Trophoblast cell (in vitro differentiated cells and primary cell): ENCODE measurements around the gene ZNF586.
A peak's percentile ranks its signal among the peaks of the same experiment; 100 is the strongest.
"Not testable (repeated sequence)": the region's sequence is repeated elsewhere in the genome, so short reads cannot be mapped to it uniquely, and the experiment has no call there.

ENCODE experiments used
- DNase-seq, 2 donors: peaks; one replicate each; pipeline ENCODE4 v3.0.0-alpha.2; 2016
- H2AFZ ChIP-seq: 2 replicates; pipeline ENCODE4 v1.6.1; 2013; ENCODE audit warnings: low read length, moderate library complexity, mild to moderate bottlenecking; ENCODE audit not compliant: insufficient read depth, poor library complexity
- H2AK5ac ChIP-seq: 2 replicates; pipeline ENCODE4 v1.6.1; 2013; ENCODE audit warnings: mild to moderate bottlenecking, low read length
- H2BK120ac ChIP-seq: 2 replicates; pipeline ENCODE4 v1.6.1; 2013; ENCODE audit warnings: low read length, mild to moderate bottlenecking, moderate library complexity; ENCODE audit not compliant: insufficient read depth, poor library complexity
- H2BK12ac ChIP-seq: 2 replicates; pipeline ENCODE4 v1.6.1; 2013; ENCODE audit warnings: mild to moderate bottlenecking, low read length, moderate library complexity
- H2BK5ac ChIP-seq: 2 replicates; pipeline ENCODE4 v1.6.1; 2013; ENCODE audit warnings: low read length, low read depth, moderate library complexity, mild to moderate bottlenecking; ENCODE audit not compliant: poor library complexity
- H3K14ac ChIP-seq: 2 replicates; pipeline ENCODE4 v1.6.1; 2013; ENCODE audit warnings: mild to moderate bottlenecking, low read length
- H3K18ac ChIP-seq: 2 replicates; pipeline ENCODE4 v1.6.1; 2013; ENCODE audit warnings: mild to moderate bottlenecking, low read length
- H3K23ac ChIP-seq: 2 replicates; pipeline ENCODE4 v1.6.1; 2013; ENCODE audit warnings: low read length
- H3K27ac ChIP-seq: 2 replicates; pipeline ENCODE4 v1.5.1; 2013; ENCODE audit warnings: low read depth, mild to moderate bottlenecking, inconsistent platforms, low read length, moderate library complexity
- H3K27me3 ChIP-seq: 2 replicates; pipeline ENCODE4 v1.6.1; 2013; ENCODE audit warnings: inconsistent platforms, mild to moderate bottlenecking, low read length, moderate library complexity; ENCODE audit not compliant: insufficient read depth
- H3K36me3 ChIP-seq, 2 experiments: 1 replicate in 1 of 2; 2 replicates in 1 of 2; pipeline ENCODE4 v1.6.1; 2013; ENCODE audit warnings: low read length in 2 of 2, mild to moderate bottlenecking in 2 of 2, moderate library complexity in 1 of 2; ENCODE audit not compliant: insufficient read depth in 2 of 2, control insufficient read depth in 1 of 2
- H3K4ac ChIP-seq: 2 replicates; pipeline ENCODE4 v1.6.1; 2013; ENCODE audit warnings: low read depth, mild to moderate bottlenecking, low read length, moderate library complexity
- H3K4me1 ChIP-seq, 2 experiments: 1 replicate in 1 of 2; 2 replicates in 1 of 2; pipeline ENCODE4 v1.6.1; 2013; ENCODE audit warnings: low read length in 2 of 2, mild to moderate bottlenecking in 2 of 2, moderate library complexity in 1 of 2; ENCODE audit not compliant: insufficient read depth in 2 of 2, control insufficient read depth in 1 of 2
- H3K4me2 ChIP-seq: 2 replicates; pipeline ENCODE4 v1.6.1; 2013; ENCODE audit warnings: inconsistent platforms, mild to moderate bottlenecking, low read length, moderate library complexity
- H3K4me3 ChIP-seq: 2 replicates; pipeline ENCODE4 v1.5.1; 2013; ENCODE audit warnings: mild to moderate bottlenecking, low read depth, low read length, inconsistent platforms
- H3K79me1 ChIP-seq: one replicate; pipeline ENCODE4 v1.6.1; 2013; ENCODE audit warnings: low read length
- H3K79me2 ChIP-seq: 2 replicates; pipeline ENCODE4 v1.6.1; 2013; ENCODE audit warnings: low read length, mild to moderate bottlenecking; ENCODE audit not compliant: control insufficient read depth, insufficient read depth, poor library complexity
- H3K9ac ChIP-seq: 2 replicates; pipeline ENCODE4 v1.6.1; 2013; ENCODE audit warnings: mild to moderate bottlenecking, low read length
- H3K9me3 ChIP-seq: 2 replicates; pipeline ENCODE4 v1.6.1; 2013; ENCODE audit warnings: low read depth, mild to moderate bottlenecking, control low read depth, inconsistent platforms, low read length; ENCODE audit not compliant: insufficient read depth
- H4K12ac ChIP-seq: 2 replicates; pipeline ENCODE4 v1.6.1; 2013; ENCODE audit warnings: low read depth, mild to moderate bottlenecking, low read length, moderate library complexity
- H4K8ac ChIP-seq: 2 replicates; pipeline ENCODE4 v1.6.1; 2013; ENCODE audit warnings: low read depth, mild to moderate bottlenecking, low read length, moderate library complexity
- H4K91ac ChIP-seq: one replicate; pipeline ENCODE4 v1.6.1; 2013; ENCODE audit warnings: low read depth, mild to moderate bottlenecking, low read length, moderate library complexity
- WGBS: extraction: QIAGEN DNeasy Blood & Tissue Kit; methylation state at CpG from one replicate; pipeline ENCODE4 v1.1.7; 2013; ENCODE audit warnings: missing lambda C conversion rate; ENCODE audit not compliant: insufficient read length, insufficient coverage; ENCODE audit errors: extremely low coverage; 5-methylcytosine and 5-hydroxymethylcytosine counted together

Gene ZNF586

DNA sequence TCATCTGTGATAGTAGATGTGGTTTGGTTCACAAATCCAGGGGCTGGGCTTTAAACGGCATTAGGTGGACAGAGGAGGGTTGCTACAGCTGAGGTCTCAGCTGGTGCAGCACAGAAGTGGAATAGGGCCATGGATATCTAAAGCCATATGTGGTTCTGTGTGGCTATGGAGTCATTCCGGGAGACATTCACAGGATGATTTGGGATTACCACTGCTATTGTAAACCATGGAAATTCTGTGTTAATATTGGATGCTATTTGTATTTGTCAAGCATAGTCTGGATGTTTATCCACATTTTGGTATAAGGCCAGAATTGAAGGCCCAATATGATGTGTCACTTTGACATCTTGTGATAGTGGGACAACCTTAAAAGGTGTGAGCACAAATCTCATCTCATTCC is 53.7 kb downstream of the ZNF586 start:
- H3K36me3 ChIP-seq, H2AFZ ChIP-seq, H3K4me3 ChIP-seq, H3K4me2 ChIP-seq, H3K4ac ChIP-seq, H3K27me3 ChIP-seq, H3K23ac ChIP-seq, H4K8ac ChIP-seq, H3K9me3 ChIP-seq, H3K27ac ChIP-seq, DNase-seq, H4K12ac ChIP-seq, H3K14ac ChIP-seq, H3K9ac ChIP-seq, H4K91ac ChIP-seq, H2AK5ac ChIP-seq, H3K18ac ChIP-seq, H2BK12ac ChIP-seq, H2BK120ac ChIP-seq, H2BK5ac ChIP-seq: not testable (repeated sequence)
- peaks cover 11% of the 10 kb centered on the region for H3K79me1 ChIP-seq
- no CpG with 5 or more reads among the region's 2 CpGs for WGBS
- H3K4me1 ChIP-seq, result peaks cover 6 to 13% of the 10 kb centered on the region in 2 experiments
- peaks cover 14% of the 10 kb centered on the region for H3K79me2 ChIP-seq

- H3K4me2 ChIP-seq, H3K4me3 ChIP-seq, H3K9ac ChIP-seq, H3K14ac ChIP-seq, H2AFZ ChIP-seq, H3K36me3 ChIP-seq, H3K18ac ChIP-seq, H3K9me3 ChIP-seq, H3K23ac ChIP-seq, H4K8ac ChIP-seq, H2AK5ac ChIP-seq, H3K4me1 ChIP-seq, H4K12ac ChIP-seq, H3K4ac ChIP-seq, H3K27ac ChIP-seq, H3K27me3 ChIP-seq, H4K91ac ChIP-seq, H2BK120ac ChIP-seq, H2BK12ac ChIP-seq, H3K79me1 ChIP-seq, DNase-seq, H2BK5ac ChIP-seq: not testable (repeated sequence)
- peaks cover 14% of the 10 kb centered on the region for H3K79me2 ChIP-seq
- WGBS, result no CpG with 5 or more reads among the region's 4 CpGs
Observed at GRCh38 chr19:57823608-57824007, 54.1 kb downstream of the ZNF586 start.

DNA sequence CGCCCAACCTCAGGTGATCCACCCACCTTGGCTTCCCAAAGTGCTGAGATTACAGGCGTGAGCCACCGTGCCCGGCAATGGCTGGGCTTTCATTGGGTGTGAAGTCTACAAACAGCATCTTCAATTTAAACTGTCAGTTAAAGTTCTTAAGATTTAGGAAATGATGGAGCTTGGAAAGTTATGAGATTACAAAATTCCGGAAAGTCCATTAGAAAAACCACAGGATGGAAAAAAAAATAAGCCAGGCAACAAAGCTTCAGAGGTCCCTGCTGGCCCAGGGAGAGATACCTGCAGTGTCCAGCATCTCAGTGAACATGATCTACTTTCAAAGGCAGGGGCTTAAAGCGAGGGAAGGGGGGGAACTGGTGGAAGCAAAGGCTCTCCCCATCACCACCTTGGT is 56.0 kb downstream of the ZNF586 start:
- Histone ChIP-seq H3K79me1 (peaks cover 8% of the 10 kb centered on the region), H3K4ac (peak overlapping the region; percentile 82), H2AK5ac (no peak overlapping the region), H3K4me1 (peaks cover 15 to 17% of the 10 kb centered on the region in 2 experiments), H3K4me2 (no peak overlapping the region), H3K27ac (no peak overlapping the region), H2BK120ac (no peak overlapping the region), H3K27me3 (no peaks in the 10 kb centered on the region), H4K12ac (no peak overlapping the region), H2BK12ac (no peak overlapping the region), H4K8ac (no peak overlapping the region), H3K9me3 (no peaks in the 10 kb centered on the region), H3K9ac (no peak overlapping the region), H2BK5ac (no peak overlapping the region), H3K79me2 (peaks cover 9% of the 10 kb centered on the region), H4K91ac (no peak overlapping the region), H2AFZ (no peak overlapping the region), H3K14ac (no peak overlapping the region), H3K36me3 (peaks cover 7 to 8% of the 10 kb centered on the region in 2 experiments), H3K18ac (no peak overlapping the region), H3K4me3 (no peak overlapping the region), H3K23ac (no peak overlapping the region)
- DNase-seq, result peak in 1 of 2 donors; percentile 23
- no CpG with 5 or more reads among the region's 6 CpGs for whole genome bisulfite sequencing

DNA sequence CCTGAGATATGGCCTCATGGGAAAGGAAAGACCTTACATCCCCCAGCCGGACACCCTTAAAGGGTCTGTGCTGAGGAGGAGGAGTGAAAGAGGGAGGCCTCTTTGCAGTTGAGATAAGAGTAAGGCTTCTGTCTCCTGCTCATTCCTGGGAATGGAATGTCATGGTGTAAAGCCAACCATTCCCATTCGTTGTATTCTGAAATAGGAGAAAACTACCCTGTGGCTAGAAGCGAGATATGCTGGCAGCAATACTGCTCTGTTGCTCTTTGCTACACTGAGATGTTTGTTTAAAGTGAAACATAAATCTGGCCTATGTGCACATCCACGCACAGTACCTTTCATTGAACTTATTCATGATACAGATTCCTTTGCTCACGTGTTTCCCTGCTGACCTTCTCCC is 59.8 kb downstream of the ZNF586 start:
- Histone ChIP-seq H2BK12ac (no peak overlapping the region), H4K91ac (peak overlapping the region; percentile 63), H2AK5ac (no peak overlapping the region), H3K9ac (no peak overlapping the region), H3K79me2 (peaks cover 14% of the 10 kb centered on the region), H3K79me1 (peaks cover 8% of the 10 kb centered on the region), H3K23ac (no peak overlapping the region), H3K4me3 (no peak overlapping the region), H4K12ac (no peak overlapping the region), H3K9me3 (no peaks in the 10 kb centered on the region), H3K4ac (no peak overlapping the region), H2BK5ac (peak overlapping the region; percentile 74), H3K14ac (no peak overlapping the region), H2AFZ (no peak overlapping the region), H3K4me2 (peak overlapping the region; percentile 20), H2BK120ac (peak overlapping the region; percentile 26), H4K8ac (peak overlapping the region; percentile 62), H3K27ac (peak overlapping the region; percentile 72), H3K27me3 (no peaks in the 10 kb centered on the region), H3K18ac (peak overlapping the region; percentile 75), H3K36me3 (peaks cover 8 to 9% of the 10 kb centered on the region in 2 experiments), H3K4me1 (peaks cover 12% of the 10 kb centered on the region in 2 experiments)
- WGBS, result no CpG with 5 or more reads among the region's 5 CpGs
- peak; percentile 68 to 85 for DNase-seq
